ENCODE data around the gene PRTN3. TPM values are rescaled to one million over a fixed set of nuclear protein-coding genes. Genes with fewer than 3 reads are reported as not detected.

PRTN3 gene
- polyA plus RNA-seq, 1 donor (not counting 4 experiments of a cell fraction or from before 2014, with no cell fraction given) = not detected

DNA sequence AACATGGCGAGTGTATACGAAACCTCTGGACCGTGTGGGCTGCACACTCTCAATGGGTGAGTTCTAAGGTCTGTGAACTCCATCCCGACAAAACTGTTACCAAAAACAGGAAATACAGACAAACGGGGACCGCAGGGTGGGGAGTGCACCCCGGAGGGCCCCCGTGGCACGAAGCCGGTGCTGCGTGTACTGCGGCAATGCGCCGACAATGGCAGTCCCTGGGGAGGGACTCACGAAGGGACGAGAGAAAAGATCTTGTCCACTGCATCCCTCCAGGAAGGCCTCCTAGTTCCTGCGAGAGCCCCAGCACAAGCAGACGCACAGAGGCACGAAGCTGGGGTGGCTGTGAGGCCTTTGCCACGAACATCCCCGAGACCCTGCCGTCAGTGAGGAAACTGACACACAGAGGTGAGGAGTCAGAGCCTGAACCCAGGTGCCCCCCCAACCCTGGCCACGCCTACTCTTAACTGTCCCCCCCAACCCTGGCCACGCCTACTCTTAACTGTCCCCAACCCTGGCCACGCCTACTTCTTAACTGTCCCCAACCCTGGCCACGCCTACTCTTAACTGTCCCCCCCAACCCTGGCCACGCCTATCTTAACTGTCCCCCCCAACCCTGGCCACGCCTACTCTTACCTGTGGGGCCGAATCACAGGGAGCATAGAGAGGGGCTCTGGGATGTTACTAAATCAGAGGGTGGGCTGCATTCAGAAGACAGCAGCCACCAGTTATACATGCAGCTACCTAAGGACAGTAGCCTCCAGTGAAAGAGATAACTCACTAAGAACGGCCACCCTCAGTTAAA, 48.0 kb downstream of the PRTN3 start:
- H3K9me1 ChIP-seq (ENCODE audit: control insufficient read depth, extremely low read depth, insufficient read depth, low read length) = no peaks in the 10 kb centered on the region
- peaks cover 2% of the 10 kb centered on the region for H3K4me1 ChIP-seq (ENCODE audit: control insufficient read depth, extremely low read depth, insufficient read depth, low read length)
- no peaks in the 10 kb centered on the region for H4K20me1 ChIP-seq (ENCODE audit: control insufficient read depth, extremely low read depth, insufficient read depth, low read length)
- H2AFZ ChIP-seq (ENCODE audit: control insufficient read depth, low read length) = no peak overlapping the region
- no peaks in the 10 kb centered on the region for H3K9me3 ChIP-seq (ENCODE audit: control insufficient read depth, low read depth, low read length)
- dilution Hi-C loops (cut with MboI; ENCODE audit: extremely low pct_ligation_motif_present, low sequenced_read_pairs) = no loop called here
- no peak overlapping the region for H3K9ac ChIP-seq (ENCODE audit: control insufficient read depth, extremely low read depth, insufficient read depth, low read length)
- no peaks in the 10 kb centered on the region for H3K27me3 ChIP-seq (ENCODE audit: control insufficient read depth, extremely low read depth, insufficient read depth, low read length)
- peaks cover 9 to 10% of the 10 kb centered on the region in 2 experiments for H3K36me3 ChIP-seq (ENCODE audit: control insufficient read depth in 2 of 2, extremely low read depth in 1 of 2, insufficient read depth in 2 of 2, low read length in 2 of 2)
- no peak for DNase-seq (ENCODE audit: low read depth, low spot score)
- FAIRE-seq = no peak
- H3K4me2 ChIP-seq (ENCODE audit: control insufficient read depth, extremely low read depth, insufficient read depth, low read depth, low read length) = no peak overlapping the region
- H3K4me3 ChIP-seq (ENCODE audit: control insufficient read depth in 2 of 3, extremely low read depth in 1 of 3, insufficient read depth in 2 of 3, low read depth in 1 of 3, low read length in 3 of 3) = no peak overlapping the region
- no peaks in the 10 kb centered on the region for H3K79me2 ChIP-seq (ENCODE audit: control insufficient read depth, insufficient read depth, low read length)
- TF ChIP-seq CTCF (optimal IDR thresholded peaks at IDR 0.05 in 1 of 3, IDR thresholded peaks at IDR 0.05 in 1 of 3, conservative IDR thresholded peaks at IDR 0.05 in 1 of 3; ENCODE audit: extremely low read depth in 1 of 3, insufficient read depth in 2 of 3, low read length in 3 of 3) (no peak), EZH2 (IDR thresholded peaks at IDR 0.05; ENCODE audit: low read length) (no peak)
- H3K27ac ChIP-seq (ENCODE audit: control insufficient read depth, insufficient read depth, low read length) = no peak overlapping the region

DNA sequence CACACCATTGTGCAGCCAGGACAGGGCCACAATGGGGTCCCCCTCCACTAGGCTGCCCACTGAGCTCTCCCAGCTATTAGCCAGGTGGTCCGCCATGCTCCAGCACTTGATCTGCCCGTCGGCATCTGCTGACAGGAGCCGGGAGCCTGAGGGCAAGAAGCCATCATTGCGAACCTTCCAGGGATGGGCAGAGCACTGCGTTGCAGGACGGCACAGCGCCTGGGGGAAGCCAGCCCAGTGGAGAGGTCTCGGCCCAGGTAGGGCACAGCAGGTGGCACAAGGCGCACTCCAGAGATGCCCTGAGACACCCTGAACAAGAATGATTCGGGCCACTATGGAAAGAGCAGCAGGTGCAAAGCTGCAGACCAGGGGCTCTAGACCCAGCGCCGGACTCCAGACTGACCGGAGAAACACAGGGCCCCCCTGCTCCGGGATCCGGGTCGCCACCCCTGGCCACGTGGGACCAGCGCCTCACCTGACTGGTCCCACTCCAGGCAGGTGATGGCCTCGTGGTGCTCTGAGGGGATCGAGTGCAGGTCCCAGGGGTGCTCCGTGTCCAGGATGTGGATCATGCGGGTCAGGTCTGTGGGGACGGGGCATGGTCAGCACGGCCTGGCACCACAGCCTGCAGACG, 49.0 kb downstream of the PRTN3 start:
- H3K9ac ChIP-seq (ENCODE audit: control insufficient read depth, extremely low read depth, insufficient read depth, low read length) = no peak overlapping the region
- H3K79me2 ChIP-seq (ENCODE audit: control insufficient read depth, insufficient read depth, low read length) = no peaks in the 10 kb centered on the region
- H4K20me1 ChIP-seq (ENCODE audit: control insufficient read depth, extremely low read depth, insufficient read depth, low read length) = no peaks in the 10 kb centered on the region
- H3K27ac ChIP-seq (ENCODE audit: control insufficient read depth, insufficient read depth, low read length) = no peak overlapping the region
- H3K27me3 ChIP-seq (ENCODE audit: control insufficient read depth, extremely low read depth, insufficient read depth, low read length) = no peaks in the 10 kb centered on the region
- no peaks in the 10 kb centered on the region for H3K9me1 ChIP-seq (ENCODE audit: control insufficient read depth, extremely low read depth, insufficient read depth, low read length)
- TF ChIP-seq CTCF (optimal IDR thresholded peaks at IDR 0.05 in 1 of 3, IDR thresholded peaks at IDR 0.05 in 1 of 3, conservative IDR thresholded peaks at IDR 0.05 in 1 of 3; ENCODE audit: extremely low read depth in 1 of 3, insufficient read depth in 2 of 3, low read length in 3 of 3) (no peak), EZH2 (IDR thresholded peaks at IDR 0.05; ENCODE audit: low read length) (no peak)
- H3K36me3 ChIP-seq (ENCODE audit: control insufficient read depth in 2 of 2, extremely low read depth in 1 of 2, insufficient read depth in 2 of 2, low read length in 2 of 2) = peaks cover 9 to 10% of the 10 kb centered on the region in 2 experiments
- H3K9me3 ChIP-seq (ENCODE audit: control insufficient read depth, low read depth, low read length) = no peaks in the 10 kb centered on the region
- no peak for FAIRE-seq
- dilution Hi-C loops (cut with MboI; ENCODE audit: extremely low pct_ligation_motif_present, low sequenced_read_pairs) = no loop called here
- no peak for DNase-seq (ENCODE audit: low read depth, low spot score)
- no peak overlapping the region for H3K4me3 ChIP-seq (ENCODE audit: control insufficient read depth in 2 of 3, extremely low read depth in 1 of 3, insufficient read depth in 2 of 3, low read depth in 1 of 3, low read length in 3 of 3)
- H3K4me2 ChIP-seq (ENCODE audit: control insufficient read depth, extremely low read depth, insufficient read depth, low read depth, low read length) = no peak overlapping the region
- H2AFZ ChIP-seq (ENCODE audit: control insufficient read depth, low read length) = no peak overlapping the region
- no peaks in the 10 kb centered on the region for H3K4me1 ChIP-seq (ENCODE audit: control insufficient read depth, extremely low read depth, insufficient read depth, low read length)
